Left colon (tissue), 2 donors: ENCODE data around the gene ZNF263. TPM values are rescaled to one million over a fixed set of nuclear protein-coding genes. Genes with fewer than 3 reads are reported as not detected.

Experiments used
- ATAC-seq: fragments of 200-7000 bp; cut with Tn5 transposase; one replicate; pipeline ENCODE4 v1.9.1; 2020; ENCODE audit warnings: mild to moderate bottlenecking, moderate library complexity
- DNase-seq, 2 donors: peaks; one replicate each; pipeline ENCODE4 v3.0.0-alpha.2; 2020
- intact Hi-C, 2 donors: fragments of 100-400 bp; cut with DNase I in 1 of 2; cut with micrococcal nuclease in 1 of 2; formaldehyde crosslinking; loops; one replicate each; pipeline versions ENCODE4 v1.11.2 to v1.14.0; 2022; cut with DNase I, micrococcal nuclease
- total RNA-seq, 2 donors: library from RNA; stranded (reverse); fragmentation: NEBNext Ultra II Directional; extraction: Animal tissue kit (Norgen Biotek cat#: 25700); gene quantifications; one replicate each; pipeline ENCODE4 v1.2.1, GENCODE V29; 2021
- donor health status: DM: no; HTN: no; CAD: no.
- donor health status: DM: yes; HTN: yes; CAD: no.

Gene ZNF263
- total RNA-seq, 2 donors from 2014 or later = 21.2 to 24.3 TPM

DNA sequence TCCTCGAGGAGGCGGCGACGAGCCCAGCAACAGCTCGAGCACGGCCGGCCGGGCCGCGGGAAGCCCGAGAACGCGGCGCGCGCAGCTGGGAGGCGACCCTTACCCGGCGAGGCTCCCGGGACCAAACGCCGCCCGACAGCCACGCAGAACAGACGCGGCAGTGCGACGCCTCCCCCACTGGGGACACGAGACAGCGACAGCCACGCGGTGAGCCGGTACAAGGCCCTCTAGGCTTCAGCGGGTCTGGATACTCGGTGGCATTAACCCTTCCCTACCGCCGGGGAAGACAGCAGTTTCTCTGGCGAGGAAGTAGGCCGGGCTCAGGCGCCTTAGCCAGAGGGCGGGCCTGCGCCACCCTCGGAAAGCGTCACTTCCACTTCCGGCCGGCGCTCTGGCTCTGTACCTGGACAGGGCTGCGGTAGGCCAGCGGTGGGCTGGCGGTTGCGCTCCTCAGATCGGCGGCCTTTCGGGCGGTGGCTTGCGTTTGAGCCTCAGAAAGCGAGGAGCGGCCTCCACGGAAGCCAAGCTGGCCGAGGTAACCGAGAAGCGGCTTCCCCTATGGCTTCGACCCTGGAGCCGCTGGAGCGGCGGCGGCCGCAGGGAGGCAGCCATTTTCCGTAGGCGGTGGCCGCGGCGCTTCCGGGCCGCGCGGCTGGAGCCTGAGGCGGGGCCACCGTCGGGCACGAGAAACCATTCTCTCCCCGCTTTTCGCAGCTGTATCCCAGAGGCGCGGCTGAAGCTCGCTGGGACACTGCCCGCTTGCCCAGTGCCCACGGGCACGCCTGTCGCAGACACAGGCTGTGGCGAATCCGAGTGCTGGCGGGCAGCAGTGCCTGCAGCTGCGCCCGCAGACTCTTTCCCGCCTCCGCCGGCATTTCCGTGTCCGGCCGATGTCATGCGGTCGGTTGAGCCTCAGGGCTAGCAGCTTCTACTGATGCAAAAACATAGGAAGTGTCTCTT is 22.1 kb downstream of the ZNF263 start, which contains the start of the genes TIGD7 and ZNF75A:
TIGD7 (minus strand) TSS at position 322 of the 960 bp plus-strand sequence. CDS start 4,816 bp downstream, outside the sequence.
ZNF75A (plus strand) TSS at position 389 of the 960 bp plus-strand sequence. CDS start 2,932 bp downstream, outside the sequence.
- ATAC-seq (peak; percentile 99), DNase-seq (peak; percentile 89 to 90)
- intact Hi-C loops = no loop called here

- DNase-seq (no peak), ATAC-seq (no peak)
- intact Hi-C loops = no loop called here
Observed at GRCh38 chr16:3306078-3306477, 22.8 kb downstream of the ZNF263 start.

DNA sequence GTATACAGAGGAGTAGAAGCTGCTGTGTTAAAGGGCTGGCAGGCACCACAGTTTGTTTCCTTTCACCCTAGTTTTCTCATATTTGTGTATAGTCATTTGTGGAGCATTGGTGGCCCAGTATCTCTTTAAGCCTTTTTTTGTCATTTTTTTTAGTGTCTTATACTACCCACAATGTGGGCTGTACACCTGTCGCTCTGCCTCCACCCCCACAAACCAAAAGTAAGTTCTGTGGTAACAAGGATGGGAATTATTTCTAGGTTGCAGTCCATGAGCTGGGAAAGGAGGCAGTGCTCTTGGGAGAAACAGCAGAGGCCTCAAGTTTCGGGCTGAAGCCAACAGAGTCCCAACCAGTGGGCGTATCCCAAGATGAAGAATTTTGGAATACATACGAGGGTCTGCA is 28.2 kb downstream of the ZNF263 start:
- intact Hi-C loops = no loop called here
- DNase-seq (no peak), ATAC-seq (no peak)

- DNase-seq (no peak), ATAC-seq (no peak)
- intact Hi-C loops = no loop called here
Observed at GRCh38 chr16:3317315-3317999, 34.2 kb downstream of the ZNF263 start.

DNA sequence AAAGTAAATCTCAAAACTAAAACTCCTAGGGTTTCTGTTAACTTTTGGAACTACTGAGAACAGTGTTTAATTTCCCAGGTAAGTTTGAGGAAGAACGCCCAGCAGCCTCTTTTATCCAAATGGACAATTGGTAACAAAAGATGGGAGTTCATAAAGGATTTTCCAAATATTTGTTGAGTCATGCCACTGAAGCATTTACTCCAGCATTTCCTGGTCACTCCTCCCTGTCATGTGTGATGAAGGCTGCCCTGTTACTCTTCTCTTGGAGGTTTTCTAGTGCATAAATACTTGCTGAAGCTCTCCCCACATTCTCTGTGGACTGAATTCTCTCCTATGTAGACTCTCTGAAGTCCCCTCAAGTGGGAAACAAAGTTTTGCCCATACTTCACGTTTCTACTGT is 38.5 kb downstream of the ZNF263 start:
- no peak for DNase-seq
- ATAC-seq = no peak
- intact Hi-C loops = loop anchor here in 1 of 2 donors (10.0 kb wide), 1 partner anchor 93 kb away; no protein-coding TSS in a partner anchor

DNA sequence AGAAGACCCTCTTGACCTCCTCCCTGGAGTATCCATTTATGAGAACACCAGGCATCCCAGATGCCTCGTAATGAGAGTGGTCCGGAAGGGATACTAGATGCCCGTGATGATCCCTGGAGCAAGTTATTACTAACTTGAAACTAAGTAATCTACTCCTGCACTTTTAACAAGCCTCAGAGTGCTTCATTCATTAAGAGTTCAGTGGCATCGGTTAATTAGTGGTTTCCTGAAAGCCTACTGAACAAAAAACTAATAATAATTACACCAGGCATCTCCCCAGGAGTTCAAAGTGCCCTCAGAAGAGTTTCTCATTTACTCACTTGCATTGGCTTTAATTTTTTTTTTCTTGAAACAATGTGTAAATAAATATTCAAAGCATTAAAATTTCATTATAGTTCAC is 44.2 kb downstream of the ZNF263 start:
- ATAC-seq (no peak), DNase-seq (no peak)
- intact Hi-C loops = loop anchor here in 1 of 2 donors (10.0 kb wide), 1 partner anchor 87 kb away; no protein-coding TSS in a partner anchor

DNA sequence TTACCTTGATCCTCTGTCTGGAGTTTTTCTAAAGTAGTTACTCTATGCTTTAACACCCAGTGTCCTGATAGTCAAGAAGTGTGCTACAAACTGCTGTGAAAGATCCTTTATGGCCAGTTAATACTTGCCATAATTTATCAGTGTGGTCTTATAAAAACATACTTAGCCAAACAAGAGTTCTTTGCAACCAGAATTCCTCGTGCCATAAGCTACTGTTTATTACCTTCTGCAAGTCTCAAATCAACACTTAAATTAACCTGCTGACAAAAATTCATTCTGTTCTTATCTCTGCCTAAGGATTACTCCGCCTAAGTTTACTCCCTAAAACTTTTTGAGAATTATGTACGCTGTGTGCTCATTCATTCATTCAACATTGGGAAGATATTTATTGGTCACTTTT is 44.8 kb downstream of the ZNF263 start:
- DNase-seq (no peak), ATAC-seq (peak; percentile 48)
- intact Hi-C loops = loop anchor here in 1 of 2 donors (10.0 kb wide), 1 partner anchor 87 kb away; no protein-coding TSS in a partner anchor

- DNase-seq = peak; percentile 45 to 54
- intact Hi-C loops = loop anchor here in 1 of 2 donors (10.0 kb wide), 1 partner anchor 86 kb away; no protein-coding TSS in a partner anchor
- ATAC-seq = peak; percentile 99
Observed at GRCh38 chr16:3328643-3329042, 45.4 kb downstream of the ZNF263 start.

Other genes with a start within 250 kb of the ZNF263 start
- 100 to 1,000 TPM in 1 of 2 donors, 10 to 100 TPM in 1; 91.8 to 107 TPM for gene BICDL2, start 246.5 kb upstream of the ZNF263 start, total RNA-seq
- 1 to 10 TPM in 1 of 2 donors, under 1 TPM in 1; 0.70 to 1.1 TPM for gene MMP25, start 236.9 kb upstream of the ZNF263 start, total RNA-seq
- gene IL32, start 217.9 kb upstream of the ZNF263 start, total RNA-seq = 100 to 1,000 TPM; 265 to 865 TPM
- not detected for gene ZSCAN10, start 184.2 kb upstream of the ZNF263 start, total RNA-seq
- 1 to 10 TPM; 8.2 to 9.6 TPM for gene ZNF205, start 170.9 kb upstream of the ZNF263 start, total RNA-seq
- 10 to 100 TPM; 12.3 to 13.8 TPM for gene ZNF213, start 148.5 kb upstream of the ZNF263 start, total RNA-seq
- not detected for gene OR1F1, start 95.3 kb upstream of the ZNF263 start, total RNA-seq
- gene ZNF200, start 48.3 kb upstream of the ZNF263 start, total RNA-seq = 1 to 10 TPM; 6.0 to 6.1 TPM
- under 1 TPM; 0.37 to 0.67 TPM for gene MEFV, start 26.9 kb upstream of the ZNF263 start, total RNA-seq
- gene TIGD7, start 21.9 kb downstream of the ZNF263 start, total RNA-seq = 1 to 10 TPM; 1.8 to 2.1 TPM
- gene ZNF75A, start 22.0 kb downstream of the ZNF263 start, total RNA-seq = 10 to 100 TPM; 17.9 to 24.1 TPM
- not detected for gene OR2C1, start 72.4 kb downstream of the ZNF263 start, total RNA-seq
- 10 to 100 TPM; 10.1 to 12.5 TPM for gene ZSCAN32, start 117.5 kb downstream of the ZNF263 start, total RNA-seq
- gene ZNF174, start 117.7 kb downstream of the ZNF263 start, total RNA-seq = 1 to 10 TPM; 7.6 to 7.7 TPM
- 1 to 10 TPM; 1.5 to 1.6 TPM for gene ZNF597, start 160.0 kb downstream of the ZNF263 start, total RNA-seq
- 10 to 100 TPM; 76.5 to 85.3 TPM for gene NAA60, start 160.2 kb downstream of the ZNF263 start, total RNA-seq
- not detected for gene C16orf90, start 212.0 kb downstream of the ZNF263 start, total RNA-seq
- gene CLUAP1, start 217.5 kb downstream of the ZNF263 start, total RNA-seq = 10 to 100 TPM in 1 of 2 donors, 1 to 10 TPM in 1; 9.2 to 11.5 TPM